ENCODE data around the gene SLC5A9.

- TF ChIP-seq, protein P1, sequence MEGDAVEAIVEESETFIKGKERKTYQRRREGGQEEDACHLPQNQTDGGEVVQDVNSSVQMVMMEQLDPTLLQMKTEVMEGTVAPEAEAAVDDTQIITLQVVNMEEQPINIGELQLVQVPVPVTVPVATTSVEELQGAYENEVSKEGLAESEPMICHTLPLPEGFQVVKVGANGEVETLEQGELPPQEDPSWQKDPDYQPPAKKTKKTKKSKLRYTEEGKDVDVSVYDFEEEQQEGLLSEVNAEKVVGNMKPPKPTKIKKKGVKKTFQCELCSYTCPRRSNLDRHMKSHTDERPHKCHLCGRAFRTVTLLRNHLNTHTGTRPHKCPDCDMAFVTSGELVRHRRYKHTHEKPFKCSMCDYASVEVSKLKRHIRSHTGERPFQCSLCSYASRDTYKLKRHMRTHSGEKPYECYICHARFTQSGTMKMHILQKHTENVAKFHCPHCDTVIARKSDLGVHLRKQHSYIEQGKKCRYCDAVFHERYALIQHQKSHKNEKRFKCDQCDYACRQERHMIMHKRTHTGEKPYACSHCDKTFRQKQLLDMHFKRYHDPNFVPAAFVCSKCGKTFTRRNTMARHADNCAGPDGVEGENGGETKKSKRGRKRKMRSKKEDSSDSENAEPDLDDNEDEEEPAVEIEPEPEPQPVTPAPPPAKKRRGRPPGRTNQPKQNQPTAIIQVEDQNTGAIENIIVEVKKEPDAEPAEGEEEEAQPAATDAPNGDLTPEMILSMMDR (IDR thresholded peaks at IDR 0.05): no peak
- TF ChIP-seq POLR2AphosphoS5 (IDR thresholded peaks at IDR 0.05) (no peak), POLR2A (IDR thresholded peaks at IDR 0.05) (no peak)
Observed at GRCh38 chr1:48219803-48220202, 2.7 kb upstream of the SLC5A9 start.
